OCI-LY3 (cell line): ENCODE data around the gene RAB8B.

Experiments used
- EZH2phosphoT487 ChIP-seq: fragments of 200-600 bp; shearing (Covaris generic); IDR thresholded peaks from 2 replicates; pipeline ENCODE4 v1.6.1; 2018; ENCODE audit warnings: antibody characterized with exemption, mixed run types, low read depth
- TF ChIP-seq, protein P1 (sequence below): fragments of 200-600, 300-600 bp; sonication (generic); IDR thresholded peaks from 2 replicates; pipeline ENCODE4 v1.5.1; 2014; ENCODE audit warnings: antibody characterized with exemption, low read length, low read depth

DNA sequence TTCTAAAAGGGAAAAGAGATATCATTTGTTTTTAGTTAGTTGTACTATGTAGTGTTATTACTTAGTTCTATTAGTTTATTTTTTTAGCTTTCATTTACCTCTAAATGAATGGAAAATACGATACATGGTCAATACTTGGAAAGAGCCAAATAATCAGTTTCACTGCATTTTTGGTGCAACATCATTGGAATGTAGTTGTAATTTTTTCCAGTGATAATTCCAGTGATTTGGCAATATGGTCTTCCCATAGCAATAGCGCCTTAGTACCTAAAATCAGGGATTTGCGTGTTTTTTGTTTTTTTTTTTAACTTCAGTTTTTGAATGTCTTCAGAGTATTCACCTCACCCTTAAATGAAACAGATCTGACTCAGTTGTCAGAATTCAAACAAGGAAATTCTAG is 41.8 kb downstream of the RAB8B start:
- TF ChIP-seq, protein P1, sequence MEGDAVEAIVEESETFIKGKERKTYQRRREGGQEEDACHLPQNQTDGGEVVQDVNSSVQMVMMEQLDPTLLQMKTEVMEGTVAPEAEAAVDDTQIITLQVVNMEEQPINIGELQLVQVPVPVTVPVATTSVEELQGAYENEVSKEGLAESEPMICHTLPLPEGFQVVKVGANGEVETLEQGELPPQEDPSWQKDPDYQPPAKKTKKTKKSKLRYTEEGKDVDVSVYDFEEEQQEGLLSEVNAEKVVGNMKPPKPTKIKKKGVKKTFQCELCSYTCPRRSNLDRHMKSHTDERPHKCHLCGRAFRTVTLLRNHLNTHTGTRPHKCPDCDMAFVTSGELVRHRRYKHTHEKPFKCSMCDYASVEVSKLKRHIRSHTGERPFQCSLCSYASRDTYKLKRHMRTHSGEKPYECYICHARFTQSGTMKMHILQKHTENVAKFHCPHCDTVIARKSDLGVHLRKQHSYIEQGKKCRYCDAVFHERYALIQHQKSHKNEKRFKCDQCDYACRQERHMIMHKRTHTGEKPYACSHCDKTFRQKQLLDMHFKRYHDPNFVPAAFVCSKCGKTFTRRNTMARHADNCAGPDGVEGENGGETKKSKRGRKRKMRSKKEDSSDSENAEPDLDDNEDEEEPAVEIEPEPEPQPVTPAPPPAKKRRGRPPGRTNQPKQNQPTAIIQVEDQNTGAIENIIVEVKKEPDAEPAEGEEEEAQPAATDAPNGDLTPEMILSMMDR: no peak
- no peak for TF ChIP-seq EZH2phosphoT487
